Mucosa of gallbladder (tissue), 1 donor: ENCODE data around the gene KCNB1. TPM values are rescaled to one million over a fixed set of nuclear protein-coding genes. Genes with fewer than 3 reads are reported as not detected.
A peak's percentile ranks its signal among the peaks of the same experiment; 100 is the strongest.

Source experiments
- DNase-seq: peaks from one replicate; pipeline ENCODE4 v3.0.0-alpha.2; 2020; ENCODE audit warnings: low spot score
- total RNA-seq: library from RNA; stranded (reverse); gene quantifications from one replicate; pipeline ENCODE4 v1.2.1, GENCODE V29; 2021
- donor health status: DM: no; HTN: no; CAD: no.

KCNB1 gene
- total RNA-seq, 1 donor from 2014 or later = 7.1 TPM

DNA sequence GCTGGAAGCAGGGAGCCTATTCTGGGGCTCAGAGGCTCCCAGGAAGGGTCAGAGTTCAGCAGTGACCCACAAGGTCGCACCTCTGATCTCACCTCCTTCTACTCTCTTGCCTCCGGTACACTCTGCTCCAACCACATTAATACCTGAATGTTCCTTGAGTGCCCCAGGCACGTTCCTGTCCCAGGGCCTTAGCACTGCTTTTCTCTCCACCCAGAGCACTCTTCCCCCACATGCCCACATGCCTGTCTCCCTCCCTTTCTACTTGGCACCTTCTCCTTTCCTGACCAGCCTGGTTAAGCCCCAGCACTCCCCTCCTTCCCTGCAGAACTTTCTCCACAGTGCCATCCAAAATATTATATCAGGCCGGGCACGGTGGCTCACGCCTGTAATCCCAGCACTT lies 13.4 kb downstream of the KCNB1 start:
- no peak for DNase-seq

GRCh38 chr20:49468412-49468811 lies 14.1 kb downstream of the KCNB1 start:
- DNase-seq = no peak

GRCh38 chr20:49466114-49466912 lies 16.2 kb downstream of the KCNB1 start:
- DNase-seq = no peak

DNA sequence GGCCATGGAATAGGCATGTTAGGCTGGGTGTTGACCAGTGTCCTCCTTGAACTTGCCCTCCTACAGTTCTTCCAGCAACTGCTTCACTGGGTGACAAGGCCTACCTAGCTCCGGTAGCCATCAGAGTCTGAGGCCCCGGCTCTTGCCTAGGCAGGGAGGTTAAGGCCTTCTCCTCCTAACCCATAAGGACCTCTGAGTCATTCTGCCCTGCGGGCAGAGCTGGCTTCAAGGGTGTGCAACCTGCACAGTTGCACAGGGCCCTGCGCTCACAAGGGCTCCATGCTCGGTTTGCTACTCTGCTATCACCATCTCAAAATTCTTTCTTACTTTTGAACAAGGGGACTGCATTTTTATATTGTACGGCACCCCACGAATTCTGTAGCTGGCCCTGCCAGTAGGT lies 17.9 kb downstream of the KCNB1 start:
- no peak for DNase-seq

DNA sequence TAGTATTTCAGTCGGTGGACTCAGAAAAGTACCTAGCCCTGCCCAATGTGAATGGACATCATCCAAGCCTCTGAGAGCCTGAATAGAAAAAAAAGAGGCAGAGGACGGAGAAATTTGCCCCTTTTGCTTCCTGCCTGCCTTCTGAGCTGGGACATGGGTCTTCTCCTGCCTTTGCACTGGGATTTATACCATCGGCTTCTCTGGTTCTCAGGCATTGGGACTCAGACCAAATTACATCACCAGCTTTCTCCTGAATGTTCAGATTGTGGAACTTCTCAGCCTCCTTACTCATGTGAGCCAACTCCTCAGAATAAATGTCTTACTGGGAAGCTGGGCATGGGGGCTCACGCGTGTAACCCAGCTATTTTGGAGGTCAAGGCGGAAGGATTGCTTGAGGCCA lies 19.8 kb downstream of the KCNB1 start:
- no peak for DNase-seq

DNA sequence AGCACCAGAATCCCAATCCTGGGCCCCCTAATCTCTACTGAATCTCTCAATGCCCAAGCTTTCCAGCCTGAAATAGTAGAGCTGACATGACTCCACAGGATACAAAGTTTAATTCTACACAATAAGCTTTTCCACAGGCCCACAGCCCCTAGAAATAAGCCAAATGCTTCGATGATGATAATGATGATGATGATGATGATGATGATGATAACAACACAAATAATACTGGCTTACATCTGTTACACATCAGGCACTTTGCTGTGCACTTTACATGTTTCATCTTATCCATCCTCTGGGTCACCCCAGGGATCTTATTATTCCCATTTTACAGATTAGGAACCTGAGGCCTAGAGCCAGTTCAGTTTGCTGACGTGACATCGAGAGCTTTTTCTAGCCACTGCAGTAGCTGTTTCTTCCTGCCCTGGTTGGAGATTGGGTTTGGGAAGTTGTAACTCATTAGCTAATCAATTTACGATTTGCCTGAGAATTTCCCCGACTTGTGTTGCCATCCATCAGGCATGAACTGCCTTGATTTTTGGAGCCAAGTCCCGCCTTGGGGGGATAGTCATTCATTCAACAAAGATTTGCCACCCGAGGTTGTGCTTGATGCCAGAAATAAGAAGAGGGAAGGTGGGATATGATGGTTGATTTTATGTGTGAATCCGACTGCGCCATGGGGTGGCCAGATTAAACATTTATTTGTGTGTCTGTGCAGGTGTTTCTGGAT lies 20.4 kb downstream of the KCNB1 start:
- no peak for DNase-seq

DNA sequence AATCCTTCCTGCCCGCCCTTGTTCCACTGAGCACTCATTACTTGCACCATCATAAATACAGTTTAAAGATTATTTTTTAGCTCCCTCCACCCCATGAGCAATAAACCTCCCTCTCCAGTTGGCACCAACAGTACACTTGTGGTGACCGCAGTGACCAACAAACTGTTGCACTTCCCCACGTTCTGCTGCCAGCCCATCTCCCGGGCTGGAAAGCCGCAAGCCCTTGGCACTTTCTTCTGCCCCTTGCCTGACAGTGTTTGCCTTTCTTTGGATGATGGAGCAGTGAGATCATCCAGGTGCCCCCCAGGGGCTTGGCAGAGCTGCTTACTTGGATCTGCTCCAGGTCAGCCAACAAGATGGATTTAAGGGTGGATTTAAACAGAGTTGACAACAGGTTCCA lies 21.6 kb downstream of the KCNB1 start:
- DNase-seq = no peak

DNA sequence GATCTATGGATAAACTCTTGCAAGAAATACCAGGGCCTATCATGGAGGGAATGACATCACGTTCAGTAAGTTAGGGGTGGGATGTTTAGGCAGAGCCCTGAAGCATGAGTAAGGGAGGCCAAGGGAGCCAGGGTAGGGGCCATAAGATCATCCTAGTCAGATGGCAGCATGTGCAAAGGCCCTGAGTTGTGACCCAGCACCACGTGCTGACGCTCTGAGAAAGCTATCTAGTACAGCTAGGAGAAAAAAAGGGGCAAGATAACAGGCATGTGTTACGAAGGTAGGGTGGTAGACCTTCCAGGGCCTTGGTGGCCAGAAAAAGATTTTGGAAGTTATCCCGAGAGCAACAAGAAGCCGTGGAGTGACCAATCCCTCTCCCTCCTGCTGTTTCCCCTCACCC lies 22.3 kb downstream of the KCNB1 start:
- DNase-seq = no peak

- DNase-seq = no peak
These were observed 22.8 kb downstream of the KCNB1 start for GRCh38 chr20:49459684-49460083.

DNA sequence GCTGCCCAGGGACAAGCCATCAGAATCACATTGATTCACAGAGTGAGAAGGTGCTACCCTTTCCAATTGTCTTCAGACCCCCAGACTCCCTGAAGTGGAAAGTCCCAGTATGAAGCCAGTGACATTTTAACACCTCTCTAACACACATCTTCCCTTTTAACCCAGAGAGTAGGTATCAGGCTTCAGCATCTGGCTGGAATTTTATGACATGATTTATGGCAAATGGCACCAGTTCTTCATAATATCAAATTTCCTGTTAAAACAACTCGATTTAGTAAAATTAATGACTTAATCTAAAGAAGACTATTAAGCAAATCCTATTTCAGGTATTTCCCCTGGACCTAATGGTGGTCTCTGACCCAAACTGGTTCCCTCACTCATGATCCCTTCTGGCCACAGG lies 25.0 kb downstream of the KCNB1 start:
- no peak for DNase-seq

DNA sequence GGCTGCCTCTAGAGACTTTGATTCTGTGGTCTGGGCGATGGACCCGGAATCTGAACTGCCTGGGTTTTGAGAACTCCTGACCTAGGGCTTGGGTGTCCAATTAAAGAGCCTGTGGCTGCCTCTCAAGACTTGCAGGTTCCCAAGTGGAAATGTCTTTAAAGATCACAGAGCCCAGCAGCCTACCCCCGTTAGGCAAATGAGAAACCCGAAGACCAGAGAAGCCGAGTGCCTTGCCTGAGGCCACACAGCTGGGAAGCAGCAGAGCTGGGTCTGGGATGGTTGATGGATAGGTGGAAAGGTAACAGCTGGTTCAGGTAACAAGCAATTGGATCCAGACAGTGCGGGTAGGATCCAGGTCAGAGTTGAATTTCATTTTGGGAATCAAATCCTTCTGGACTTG lies 25.8 kb downstream of the KCNB1 start:
- DNase-seq = no peak

GRCh38 chr20:49455691-49456090 lies 26.8 kb downstream of the KCNB1 start:
- no peak for DNase-seq

DNA sequence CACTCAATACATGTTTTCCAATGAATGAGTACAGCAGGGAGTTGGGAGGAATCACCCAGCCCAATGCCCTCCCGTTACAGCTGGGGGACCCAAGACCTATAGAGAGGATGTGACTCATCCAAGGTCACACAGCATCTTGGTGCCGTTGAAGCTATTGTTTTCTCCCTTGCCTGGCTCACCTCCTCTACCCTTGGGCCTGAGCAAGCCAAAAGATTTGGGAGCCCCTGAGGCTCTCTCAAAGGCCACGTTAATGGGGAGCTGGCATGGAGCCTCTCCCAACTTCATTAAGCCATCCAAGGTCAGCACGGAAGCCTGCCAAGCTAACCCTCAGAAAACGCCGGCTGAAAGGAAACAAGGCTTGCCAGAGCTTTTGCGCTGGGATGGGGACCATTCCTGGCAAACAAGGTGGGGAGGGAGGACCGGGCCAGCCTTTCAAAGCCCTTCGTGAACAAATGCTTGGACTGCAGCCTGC lies 30.4 kb downstream of the KCNB1 start:
- no peak for DNase-seq

GRCh38 chr20:49450281-49450721 lies 32.2 kb downstream of the KCNB1 start:
- DNase-seq = no peak

DNA sequence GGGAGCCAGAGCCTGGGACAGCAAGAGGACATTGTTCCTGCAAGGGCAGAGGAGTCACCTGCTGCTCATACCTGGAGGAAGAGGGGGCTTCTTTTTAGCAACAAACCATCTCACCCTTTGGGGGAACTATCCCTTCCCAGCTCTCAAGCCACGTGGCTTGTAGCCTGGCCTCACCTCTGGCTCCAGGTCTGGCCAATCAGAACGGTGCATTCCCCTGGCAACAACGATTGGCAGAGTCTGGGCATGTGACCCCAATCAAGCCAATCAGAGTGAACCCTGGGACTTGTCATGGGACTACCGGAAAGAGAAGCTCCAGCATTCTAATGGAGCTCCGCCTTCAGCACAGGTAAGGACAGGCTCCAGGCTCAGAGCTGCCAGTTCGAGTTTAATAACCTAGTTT lies 33.6 kb downstream of the KCNB1 start:
- DNase-seq = no peak

DNA sequence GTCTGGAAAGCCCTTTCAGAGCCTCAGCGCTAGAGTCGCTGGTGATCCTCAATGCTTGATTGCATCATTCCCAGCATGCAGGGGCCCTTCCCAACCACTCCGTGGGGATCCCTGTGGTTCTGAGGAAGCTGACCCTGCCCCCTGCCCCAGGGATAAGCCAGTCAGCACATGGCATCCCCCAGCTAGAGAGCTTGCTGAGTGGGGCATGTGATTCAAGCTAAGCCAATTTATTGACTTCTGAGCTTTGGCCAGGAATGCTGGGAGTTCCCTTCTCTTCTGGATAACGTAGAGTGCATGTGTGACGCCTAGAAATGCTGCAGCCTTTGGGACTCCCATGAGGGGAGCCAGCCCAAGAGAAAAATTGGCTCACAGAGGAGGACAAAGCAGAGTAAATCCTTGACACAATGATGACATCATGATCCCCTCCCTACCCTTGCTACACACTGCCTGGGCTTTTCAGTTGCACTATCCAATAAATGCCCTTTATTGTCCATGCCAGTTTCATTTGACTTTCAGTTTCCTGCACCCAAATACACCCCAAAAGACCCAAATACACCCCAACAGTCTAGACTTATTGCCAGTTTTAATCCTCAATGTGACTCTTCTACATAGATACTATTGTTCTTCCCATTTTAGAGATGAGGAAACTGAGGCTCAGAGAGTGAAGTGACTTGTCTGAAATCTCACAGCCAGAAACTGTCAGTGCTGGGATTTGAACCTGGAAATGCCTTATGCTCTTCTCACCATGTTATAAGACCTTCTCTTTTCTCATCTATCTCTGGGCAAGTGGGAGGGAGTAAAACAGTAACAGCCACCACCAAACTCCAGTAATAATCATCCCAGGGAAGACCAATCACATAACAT lies 34.3 kb downstream of the KCNB1 start:
- peak; percentile 19 for DNase-seq

GRCh38 chr20:49447364-49447763 lies 35.1 kb downstream of the KCNB1 start:
- no peak for DNase-seq

DNA sequence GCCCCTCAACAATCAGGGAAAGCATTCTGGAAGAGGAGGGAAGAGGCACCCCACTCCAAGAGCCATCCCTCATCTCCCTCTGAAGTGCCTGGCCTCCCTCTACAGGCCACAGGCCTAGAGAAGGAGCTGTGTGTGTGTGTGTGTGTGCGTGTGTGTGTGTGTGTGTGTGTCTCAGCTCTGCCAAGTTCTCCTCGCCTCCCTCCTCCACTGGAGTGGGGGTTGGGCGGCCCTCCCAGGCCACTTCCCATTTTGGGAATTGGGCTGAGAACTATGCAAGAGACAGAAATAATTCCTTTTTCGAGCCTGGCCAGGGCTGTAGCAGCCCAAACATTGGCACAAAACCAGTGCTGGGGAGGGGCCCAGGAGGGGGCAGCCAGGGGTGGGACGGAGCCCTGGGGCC lies 35.7 kb downstream of the KCNB1 start:
- peak; percentile 77 for DNase-seq

DNA sequence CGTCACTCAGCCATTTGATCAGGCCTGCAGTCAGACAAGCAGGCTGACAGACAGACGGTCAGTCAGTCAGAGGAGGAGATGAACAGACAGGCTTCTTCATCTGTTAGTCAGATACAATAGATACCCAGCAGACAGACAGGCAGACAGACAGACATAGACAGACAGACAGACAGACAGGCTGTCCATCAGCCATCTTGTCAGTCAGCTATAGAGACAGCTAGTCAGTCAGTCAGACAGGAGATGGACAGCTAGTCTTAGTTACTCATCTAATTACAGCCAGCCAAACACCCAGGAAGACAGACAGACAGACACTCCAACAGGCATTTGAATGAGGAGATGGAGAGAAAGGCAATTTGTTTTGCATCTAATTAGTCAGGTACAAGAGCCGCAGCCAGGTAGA lies 36.4 kb downstream of the KCNB1 start:
- no peak for DNase-seq

DNA sequence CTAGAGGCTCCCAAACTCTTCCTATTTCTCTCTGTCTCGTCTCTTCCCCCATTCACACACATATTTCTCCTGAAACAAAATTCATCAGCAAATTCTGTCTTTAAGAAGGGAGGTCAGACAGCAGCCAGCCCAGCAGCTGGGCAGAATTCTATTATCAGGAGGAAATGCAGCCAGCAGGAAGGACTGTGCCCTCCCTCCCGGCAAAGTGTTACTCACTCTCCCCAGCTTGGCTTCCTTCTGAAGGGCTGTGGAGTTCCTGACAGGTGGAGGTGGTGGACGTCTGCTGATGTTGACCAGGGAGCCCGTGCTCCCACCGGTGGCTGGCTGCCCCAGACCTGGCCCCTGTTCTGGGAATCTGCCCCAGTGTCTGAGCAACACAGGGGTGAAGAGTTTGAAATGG lies 37.3 kb downstream of the KCNB1 start:
- no peak for DNase-seq

DNA sequence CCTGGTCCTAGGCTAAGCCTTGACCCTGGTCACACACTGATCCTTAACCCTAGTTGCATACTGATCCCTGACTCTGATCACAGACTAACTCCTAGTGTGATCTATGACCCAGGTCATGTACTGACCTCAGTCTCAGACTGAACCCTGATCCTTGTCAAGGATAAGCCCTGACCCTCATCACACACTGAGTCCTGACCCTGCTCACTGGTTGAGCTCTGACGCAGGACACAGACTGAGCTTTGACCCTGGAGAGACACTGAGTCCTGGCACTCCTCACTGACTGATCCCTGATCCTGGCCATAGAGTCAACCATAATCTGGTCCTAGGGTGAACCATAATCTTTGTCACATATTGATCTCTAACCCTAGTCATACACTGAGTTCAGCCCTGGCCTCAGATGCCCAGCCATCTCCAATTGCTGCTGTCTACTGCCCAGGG lies 37.9 kb downstream of the KCNB1 start:
- DNase-seq = no peak

DNA sequence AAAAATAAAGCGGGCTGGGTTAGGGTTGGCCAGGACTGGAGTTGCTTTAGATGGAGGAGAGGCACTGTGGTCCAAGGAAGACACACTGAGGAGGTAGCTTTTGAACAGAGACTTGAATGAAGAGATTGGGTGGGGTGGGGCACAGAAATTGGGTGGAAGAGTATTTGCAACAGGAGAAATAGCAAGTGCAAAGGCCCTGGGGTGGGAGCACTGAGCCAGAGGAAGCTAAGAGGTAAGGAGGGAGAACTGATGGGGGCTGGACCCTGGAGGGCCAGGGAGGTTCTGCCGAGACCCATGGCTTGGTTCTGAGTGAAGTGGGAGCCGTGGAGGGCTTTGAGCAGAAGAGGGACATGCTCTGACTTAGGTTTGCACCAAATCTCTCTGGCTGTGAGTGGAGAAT lies 45.4 kb downstream of the KCNB1 start:
- DNase-seq = no peak
